H1 (cell line): ENCODE results near the gene PKM. TPM values are rescaled to one million over a fixed set of nuclear protein-coding genes. Genes with fewer than 3 reads are reported as not detected.

Experiments used
- CREB1 ChIP-seq: IDR thresholded peaks from 2 replicates; pipeline ENCODE4 v1.6.1; 2012; ENCODE audit warnings: inconsistent platforms
- GABPA ChIP-seq: IDR thresholded peaks from 2 replicates; pipeline ENCODE4 v1.6.1; 2011; ENCODE audit warnings: mild to moderate bottlenecking, low read length, moderate library complexity, borderline replicate concordance; ENCODE audit not compliant: insufficient read depth
- SIRT6 ChIP-seq: IDR thresholded peaks from one replicate; pipeline ENCODE4 v1.7.1; 2012; ENCODE audit warnings: low read length, inconsistent platforms
- SP1 ChIP-seq: IDR thresholded peaks from 2 replicates; pipeline ENCODE4 v1.6.1; 2011; ENCODE audit warnings: low read depth, low read length
- polyA plus RNA-seq, 7 experiments: library from polyadenylated mRNA; depleted of rRNA in 3 of 7; stranded (reverse) in 5 of 7; unstranded in 2 of 7; fragments of >200 nt in 5 of 7; fragments of 200-250 nt in 2 of 7; gene quantifications; 1 replicate in 5 of 7; 2 replicates in 1 of 7; 4 replicates in 1 of 7; pipeline versions ENCODE4 v1.2.1 to v1.2.3, GENCODE V29; 2011 to 2013; ENCODE audit warnings: missing spikeins in 2 of 7, mixed read lengths in 2 of 7
- total RNA-seq: library from RNA; stranded (reverse); fragmentation: NEBNext Ultra II Directional; extraction: Animal tissue kit (Norgen Biotek cat#: 25700); gene quantifications from 2 replicates; pipeline ENCODE4 v1.2.1, GENCODE V29; 2021
- TF ChIP-seq, protein P1 (sequence below): IDR thresholded peaks from 2 replicates; pipeline ENCODE4 v1.6.1; 2011; ENCODE audit warnings: low read depth, mild to moderate bottlenecking, low read length; ENCODE audit not compliant: insufficient read depth
- TF ChIP-seq, protein P2 (sequence below), 3 experiments: IDR thresholded peaks; 1 replicate in 2 of 3; 2 replicates in 1 of 3; pipeline versions ENCODE4 v1.5.1 to v1.6.1; 2011; ENCODE audit warnings: low read length in 3 of 3, mild to moderate bottlenecking in 3 of 3, inconsistent platforms in 2 of 3, low read depth in 1 of 3, moderate library complexity in 1 of 3; ENCODE audit not compliant: insufficient read depth in 1 of 3; ENCODE audit errors: control extremely low read depth in 1 of 3

Gene PKM
- total and polyA plus RNA-seq, 2 of the 8 experiments (the other 6 are each of a cell fraction or from before 2014, with no cell fraction given): 780 to 856 TPM

DNA sequence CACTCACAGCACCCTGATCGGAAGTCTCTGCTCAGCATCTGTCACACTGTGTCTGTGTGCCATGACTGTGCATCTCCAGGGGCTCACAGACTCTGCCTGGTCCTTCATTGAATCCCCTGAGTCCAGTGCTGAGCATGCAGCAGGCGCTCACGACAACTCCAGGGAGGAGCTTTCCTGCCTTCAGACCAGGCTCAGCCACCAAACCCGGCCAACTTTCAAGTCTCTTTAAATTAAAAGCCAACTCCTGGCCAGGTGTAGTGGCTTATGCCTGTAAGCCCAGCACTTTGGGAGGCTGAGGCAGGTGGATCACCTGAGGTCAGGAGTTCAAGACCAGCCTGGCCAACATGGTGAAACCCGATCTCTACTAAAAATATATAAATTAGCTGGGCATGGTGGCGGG, 57.6 kb downstream of the PKM start (continued):
- no peak for TF ChIP-seq CREB1
- TF ChIP-seq, protein P1, sequence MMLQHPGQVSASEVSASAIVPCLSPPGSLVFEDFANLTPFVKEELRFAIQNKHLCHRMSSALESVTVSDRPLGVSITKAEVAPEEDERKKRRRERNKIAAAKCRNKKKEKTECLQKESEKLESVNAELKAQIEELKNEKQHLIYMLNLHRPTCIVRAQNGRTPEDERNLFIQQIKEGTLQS: no peak
- TF ChIP-seq SIRT6: no peak
- TF ChIP-seq, protein P2, sequence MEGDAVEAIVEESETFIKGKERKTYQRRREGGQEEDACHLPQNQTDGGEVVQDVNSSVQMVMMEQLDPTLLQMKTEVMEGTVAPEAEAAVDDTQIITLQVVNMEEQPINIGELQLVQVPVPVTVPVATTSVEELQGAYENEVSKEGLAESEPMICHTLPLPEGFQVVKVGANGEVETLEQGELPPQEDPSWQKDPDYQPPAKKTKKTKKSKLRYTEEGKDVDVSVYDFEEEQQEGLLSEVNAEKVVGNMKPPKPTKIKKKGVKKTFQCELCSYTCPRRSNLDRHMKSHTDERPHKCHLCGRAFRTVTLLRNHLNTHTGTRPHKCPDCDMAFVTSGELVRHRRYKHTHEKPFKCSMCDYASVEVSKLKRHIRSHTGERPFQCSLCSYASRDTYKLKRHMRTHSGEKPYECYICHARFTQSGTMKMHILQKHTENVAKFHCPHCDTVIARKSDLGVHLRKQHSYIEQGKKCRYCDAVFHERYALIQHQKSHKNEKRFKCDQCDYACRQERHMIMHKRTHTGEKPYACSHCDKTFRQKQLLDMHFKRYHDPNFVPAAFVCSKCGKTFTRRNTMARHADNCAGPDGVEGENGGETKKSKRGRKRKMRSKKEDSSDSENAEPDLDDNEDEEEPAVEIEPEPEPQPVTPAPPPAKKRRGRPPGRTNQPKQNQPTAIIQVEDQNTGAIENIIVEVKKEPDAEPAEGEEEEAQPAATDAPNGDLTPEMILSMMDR (IDR thresholded peaks at IDR 0.05; ENCODE audit: control extremely low read depth in 1 of 3, insufficient read depth in 1 of 3, low read depth in 1 of 3, low read length in 3 of 3): no peak
- no peak for TF ChIP-seq SP1
- no peak for TF ChIP-seq GABPA
